Transverse colon (tissue), 4 donors: ENCODE results near the gene POR. TPM values are rescaled to one million over a fixed set of nuclear protein-coding genes. Genes with fewer than 3 reads are reported as not detected.
A peak's percentile ranks its signal among the peaks of the same experiment; 100 is the strongest.
"Not testable (repeated sequence)": the region's sequence is repeated elsewhere in the genome, so short reads cannot be mapped to it uniquely, and the experiment has no call there.

ENCODE experiments used
- DNase-seq: peaks from one replicate; pipeline ENCODE4 v3.0.0-alpha.2; 2019
- H3K27ac ChIP-seq, 4 donors: fragments of 200-600 bp; sonication (generic); 2 replicates each; pipeline ENCODE4 v1.5.1; 2016 to 2018; ENCODE audit warnings: inconsistent platforms in 4 of 4
- H3K27me3 ChIP-seq: fragments of 200-600 bp; sonication (generic); 2 replicates; pipeline ENCODE4 v1.5.1; 2017; ENCODE audit warnings: inconsistent platforms
- H3K36me3 ChIP-seq, 4 donors: fragments of 200-600 bp; sonication (generic); 2 replicates each; pipeline ENCODE4 v1.5.1; 2017 to 2019; ENCODE audit warnings: inconsistent platforms in 4 of 4
- H3K4me1 ChIP-seq, 4 donors: fragments of 200-600 bp; sonication (generic); 2 replicates each; pipeline ENCODE4 v1.5.1; 2017 to 2020; ENCODE audit warnings: inconsistent platforms in 4 of 4
- H3K4me3 ChIP-seq, 4 donors: fragments of 200-600 bp; sonication (generic); 1 replicate in 1 of 4; 2 replicates in 3 of 4; pipeline versions ENCODE4 v1.5.1 to v1.6.1; 2017 to 2019; ENCODE audit warnings: inconsistent platforms in 4 of 4
- H3K9me3 ChIP-seq, 2 donors: fragments of 200-600 bp; sonication (generic); 2 replicates each; pipeline ENCODE4 v1.5.1; 2017 to 2019; ENCODE audit warnings: inconsistent platforms in 2 of 2
- CTCF ChIP-seq, 5 experiments: fragments of 200-600 bp in 3 of 5; fragments of 450-650 bp in 2 of 5; sonication (generic) in 3 of 5; IDR thresholded peaks; 1 replicate in 2 of 5; 2 replicates in 3 of 5; pipeline ENCODE4 v1.5.1; 2016 to 2017; ENCODE audit warnings: antibody characterized with exemption in 5 of 5, inconsistent platforms in 3 of 5, mild to moderate bottlenecking in 2 of 5, moderate library complexity in 1 of 5
- EP300 ChIP-seq: sonication (generic); formaldehyde crosslinking; IDR thresholded peaks from one replicate; pipeline ENCODE4 v1.6.1; 2017; ENCODE audit warnings: antibody characterized with exemption, low read depth
- POLR2A ChIP-seq: fragments of 450-650 bp; IDR thresholded peaks from one replicate; pipeline ENCODE4 v1.6.1; 2016; ENCODE audit warnings: antibody characterized with exemption, mild to moderate bottlenecking, moderate library complexity
- POLR2AphosphoS5 ChIP-seq, 3 donors: sonication (generic); formaldehyde crosslinking; IDR thresholded peaks; one replicate each; pipeline ENCODE4 v1.6.1; 2016; ENCODE audit warnings: antibody characterized with exemption in 3 of 3
- whole genome bisulfite sequencing, 2 donors: methylation state at CpG; one replicate each; pipeline ENCODE4 v1.1.5; 2018; ENCODE audit warnings: low coverage in 1 of 2; 5-methylcytosine and 5-hydroxymethylcytosine counted together
- in situ Hi-C, 4 donors: fragments of 200-750 bp; cut with MboI; loops; one replicate each; pipeline versions ENCODE4 v1.15.0 to v1.15.1; 2017; ENCODE audit warnings: low sequenced_read_pairs in 3 of 4, low pct_ligation_motif_present in 1 of 4, low pct_unique_long_range_greater_than_20kb in 1 of 4
- intact Hi-C: fragments of 100-400 bp; cut with DNase I; formaldehyde crosslinking; loops from one replicate; pipeline ENCODE4 v1.15.1; 2023; ENCODE audit warnings: low total_unique reads
- total RNA-seq, 4 donors: library from RNA; depleted of rRNA; stranded (reverse); fragments of >200 nt; gene quantifications; one replicate each; pipeline ENCODE4 v1.1.0, GENCODE V29; 2016

Gene POR
- total RNA-seq, 4 donors from 2014 or later = 95.9 to 200 (median 149) TPM

DNA sequence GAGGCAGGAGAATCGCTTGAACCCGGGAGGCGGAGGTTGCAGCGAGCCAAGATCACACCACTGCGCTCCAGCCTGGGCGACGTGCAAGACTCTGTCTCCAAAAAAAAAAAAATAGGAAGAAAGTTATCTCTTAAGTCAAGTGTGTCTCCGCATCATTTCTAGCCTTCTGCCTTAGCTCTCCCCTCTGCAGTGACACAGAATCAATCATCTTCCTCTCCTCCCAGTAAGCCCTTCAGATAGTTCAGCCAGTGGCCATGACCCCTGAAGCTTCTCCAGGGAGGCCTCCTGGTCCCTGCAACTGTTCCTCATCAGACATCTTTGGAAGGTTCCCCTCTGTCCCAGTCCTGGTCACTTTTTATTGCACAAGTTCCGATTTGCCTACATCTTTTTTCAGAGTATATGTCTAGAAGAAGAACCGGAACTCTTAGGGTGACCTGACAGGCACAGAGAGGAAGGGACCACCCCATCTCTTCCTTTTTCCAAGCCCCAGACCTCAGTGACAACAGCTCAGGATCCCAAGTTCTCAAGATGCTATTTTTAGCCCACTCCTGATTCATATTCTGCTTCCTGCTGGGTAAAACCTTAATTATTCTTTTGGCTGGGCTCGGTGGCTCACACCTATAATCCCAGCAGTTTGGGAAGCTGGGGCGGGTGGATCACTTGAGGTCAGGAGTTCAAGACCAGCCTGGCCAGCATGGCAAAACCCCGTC, 42.7 kb upstream of the POR start:
- in situ Hi-C loops = loop anchor here in 2 of 4 donors (10.0 kb wide), 2 partner anchors 123 to 143 kb away; partner anchors contain the start of gene TMEM120A (in 1 of the 2)
- H3K4me1 ChIP-seq = peaks cover 0 to 6% (median 0%) of the 10 kb centered on the region in 4 donors

DNA sequence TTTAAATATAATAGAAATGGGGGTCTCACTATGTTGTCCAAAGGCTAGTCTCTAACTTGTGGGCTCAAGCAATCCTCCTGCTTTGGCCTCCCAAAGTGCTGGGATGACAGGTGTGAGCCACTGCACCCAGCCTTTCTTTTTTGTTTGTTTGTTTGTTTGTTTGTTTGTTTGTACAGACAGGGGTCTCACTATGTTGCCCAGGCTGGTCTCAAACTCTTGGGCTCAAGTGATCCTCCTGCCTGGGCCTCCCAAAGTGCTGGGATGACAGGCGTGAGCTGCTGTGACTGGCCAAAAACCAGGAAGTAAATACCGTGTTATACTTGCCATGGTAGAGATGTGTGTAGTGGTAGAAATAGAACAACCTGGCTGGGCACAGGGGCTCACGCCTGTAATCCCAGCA, 40.8 kb upstream of the POR start:
- intact Hi-C loops, H3K4me3 ChIP-seq, H3K36me3 ChIP-seq, H3K27ac ChIP-seq, DNase-seq, H3K27me3 ChIP-seq, H3K9me3 ChIP-seq: not testable (repeated sequence)
- in situ Hi-C loops = loop anchor here in 2 of 4 donors (10.0 kb wide), 2 partner anchors 121 to 141 kb away; partner anchors contain the start of gene TMEM120A (in 1 of the 2)
- 73 to 92% methylated on average over 2 to 3 of the region's 3 CpGs for WGBS, 2 donors
- H3K4me1 ChIP-seq = peaks cover 0 to 14% (median 6%) of the 10 kb centered on the region in 4 donors

More for the DNA sequence above, 42.7 kb upstream of the POR start:
- TF ChIP-seq EP300 = no peak
- no peak for TF ChIP-seq CTCF (IDR thresholded peaks at IDR 0.05)
- TF ChIP-seq POLR2A = no peak
- peak in 1 of 3 donors; percentile 23 for TF ChIP-seq POLR2AphosphoS5 (IDR thresholded peaks at IDR 0.05)
- no peak for DNase-seq
- Histone ChIP-seq H3K36me3 (no peaks in the 10 kb centered on the region), H3K27ac (peak overlapping the region; percentile 21 to 34 (median 32)), H3K9me3 (no peaks in the 10 kb centered on the region), H3K27me3 (no peaks in the 10 kb centered on the region), H3K4me3 (no peak overlapping the region)
- intact Hi-C loops = no loop called here
- 42 to 72% methylated on average over 3 to 13 of the region's 13 CpGs for WGBS, 2 donors

DNA sequence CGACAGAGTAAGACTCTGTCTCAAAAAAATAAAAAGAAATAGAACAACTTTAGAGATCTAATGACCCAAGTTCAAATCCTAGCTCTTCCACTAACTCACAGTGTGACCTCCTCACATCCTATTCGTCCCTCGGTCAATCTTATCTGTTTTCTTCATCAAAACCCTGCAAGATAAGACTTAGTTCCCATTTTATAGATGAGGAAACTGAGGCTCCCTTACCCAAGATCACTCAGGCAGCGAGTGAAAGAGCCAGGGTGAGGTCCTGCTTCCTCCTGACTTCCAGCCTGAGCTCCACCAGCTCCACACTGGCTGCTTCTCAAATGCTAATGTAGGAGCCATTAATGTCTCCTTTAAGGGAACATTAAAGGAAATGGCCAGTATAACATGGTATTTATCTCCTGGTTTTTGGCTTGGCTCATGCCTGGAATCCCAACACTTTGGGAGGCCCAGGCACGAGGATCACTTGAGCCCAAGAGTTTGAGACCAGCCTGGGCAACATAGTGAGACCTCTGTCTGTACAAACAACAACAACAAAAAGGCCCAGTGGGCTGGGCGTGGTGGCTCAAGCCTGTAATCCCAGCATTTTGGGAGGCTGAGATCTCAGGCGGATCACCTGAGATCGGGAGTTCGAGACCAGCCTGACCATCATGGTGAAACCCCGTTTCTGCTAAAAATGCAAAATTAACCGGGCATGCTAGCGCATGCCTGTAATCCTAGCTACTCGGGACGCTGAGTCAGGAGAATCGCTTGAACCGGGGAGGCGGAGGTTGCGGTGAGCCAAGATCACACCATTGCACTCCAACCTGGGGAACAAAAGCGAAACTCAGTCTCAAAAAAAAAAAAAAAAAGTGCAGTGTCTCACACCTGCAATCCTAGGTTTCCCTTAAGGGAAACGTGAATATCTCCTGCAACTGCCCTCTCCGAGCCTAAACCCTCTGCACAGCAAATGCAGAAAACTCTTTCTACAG, 39.6 kb upstream of the POR start:
- no peak overlapping the region for H3K4me3 ChIP-seq
- no peaks in the 10 kb centered on the region for H3K9me3 ChIP-seq
- in situ Hi-C loops = loop anchor here in 2 of 4 donors (10.0 kb wide), 2 partner anchors 119 to 139 kb away; partner anchors contain the start of gene TMEM120A (in 1 of the 2)
- no peaks in the 10 kb centered on the region for H3K36me3 ChIP-seq
- peaks cover 6 to 24% (median 15%) of the 10 kb centered on the region in 4 donors for H3K4me1 ChIP-seq
- no peak overlapping the region for H3K27ac ChIP-seq
- DNase-seq = no peak
- H3K27me3 ChIP-seq = no peaks in the 10 kb centered on the region
- intact Hi-C loops = loop anchor here (5.0 kb wide), 1 partner anchor 42 kb away; the partner anchor contains the start of gene POR
- no peak for TF ChIP-seq POLR2A
- WGBS, 2 donors = 90 to 91% methylated on average over 6 to 21 of the region's 21 CpGs

- no peak overlapping the region for H3K4me3 ChIP-seq
- TF ChIP-seq POLR2A (no peak), EP300 (no peak), CTCF (IDR thresholded peaks at IDR 0.05) (no peak), POLR2AphosphoS5 (IDR thresholded peaks at IDR 0.05) (no peak)
- WGBS, 2 donors = 73 to 84% methylated on average over 8 to 11 of the region's 11 CpGs
- no peaks in the 10 kb centered on the region for H3K27me3 ChIP-seq
- H3K4me1 ChIP-seq = peaks cover 7 to 27% (median 15%) of the 10 kb centered on the region in 4 donors
- no peaks in the 10 kb centered on the region for H3K9me3 ChIP-seq
- DNase-seq = no peak
- intact Hi-C loops (loop anchor here (5.0 kb wide), 1 partner anchor 41 kb away; the partner anchor contains the start of gene POR), in situ Hi-C loops (loop anchor here in 2 of 4 donors (10.0 kb wide), 2 partner anchors 118 to 138 kb away; partner anchors contain the start of gene TMEM120A (in 1 of the 2))
- H3K36me3 ChIP-seq = peaks cover 0 to 1% (median 0%) of the 10 kb centered on the region in 4 donors
- no peak overlapping the region for H3K27ac ChIP-seq
Observed at GRCh38 chr7:75876126-75876881, 38.7 kb upstream of the POR start.
